Keratinocyte (primary cell): ENCODE measurements around the gene LRFN5. TPM values are rescaled to one million over a fixed set of nuclear protein-coding genes. Genes with fewer than 3 reads are reported as not detected.
"Not testable (repeated sequence)": the region's sequence is repeated elsewhere in the genome, so short reads cannot be mapped to it uniquely, and the experiment has no call there.

Experiments
- DNase-seq: peaks from one replicate; pipeline ENCODE4 v3.0.0-alpha.2; 2011; ENCODE audit warnings: low read depth, missing footprints, low spot score
- FAIRE-seq: peaks from 2 replicates; lab custom pipeline; 2011; peaks lifted over from hg19 to GRCh38; lab: Jason Lieb, UNC
- H2AFZ ChIP-seq: 2 replicates; pipeline ENCODE4 v1.6.0; 2012; ENCODE audit warnings: low read length, control low read depth, inconsistent platforms; ENCODE audit not compliant: control insufficient read depth
- H3K27ac ChIP-seq: 2 replicates; pipeline ENCODE4 v1.5.1; 2011; ENCODE audit warnings: low read length; ENCODE audit not compliant: control insufficient read depth, insufficient read depth
- H3K27me3 ChIP-seq: 3 replicates; pipeline ENCODE4 v1.6.0; 2011; ENCODE audit warnings: low read length; ENCODE audit not compliant: control insufficient read depth, insufficient read depth; ENCODE audit errors: extremely low read depth
- H3K36me3 ChIP-seq, 2 experiments: 2 replicates in 1 of 2; 3 replicates in 1 of 2; pipeline ENCODE4 v1.5.1; 2011; ENCODE audit warnings: low read length in 2 of 2, mild to moderate bottlenecking in 1 of 2; ENCODE audit not compliant: control insufficient read depth in 2 of 2, insufficient read depth in 2 of 2; ENCODE audit errors: extremely low read depth in 1 of 2
- H3K4me1 ChIP-seq: 3 replicates; pipeline ENCODE4 v1.5.1; 2011; ENCODE audit warnings: low read length; ENCODE audit not compliant: control insufficient read depth, insufficient read depth; ENCODE audit errors: extremely low read depth
- H3K4me2 ChIP-seq: 3 replicates; pipeline ENCODE4 v1.6.0; 2011; ENCODE audit warnings: low read depth, low read length; ENCODE audit not compliant: control insufficient read depth, insufficient read depth; ENCODE audit errors: extremely low read depth
- H3K4me3 ChIP-seq, 3 experiments: fragments of 200-600 bp in 1 of 3; sonication (generic) in 1 of 3; 2 replicates in 2 of 3; 3 replicates in 1 of 3; pipeline ENCODE4 v1.5.1; 2011 to 2016; ENCODE audit warnings: low read length in 3 of 3, mild to moderate bottlenecking in 3 of 3, control low read depth in 2 of 3, inconsistent platforms in 1 of 3, low read depth in 1 of 3, mixed read lengths in 1 of 3, mixed run types in 1 of 3, moderate library complexity in 1 of 3; ENCODE audit not compliant: control insufficient read depth in 2 of 3, insufficient read depth in 2 of 3; ENCODE audit errors: extremely low read depth in 1 of 3
- H3K79me2 ChIP-seq: 2 replicates; pipeline ENCODE4 v1.6.0; 2012; ENCODE audit warnings: low read length; ENCODE audit not compliant: control insufficient read depth, insufficient read depth
- H3K9ac ChIP-seq: 3 replicates; pipeline ENCODE4 v1.6.0; 2011; ENCODE audit warnings: low read length; ENCODE audit not compliant: control insufficient read depth, insufficient read depth; ENCODE audit errors: extremely low read depth
- H3K9me1 ChIP-seq: 3 replicates; pipeline ENCODE4 v1.6.0; 2011; ENCODE audit warnings: low read length; ENCODE audit not compliant: control insufficient read depth, insufficient read depth; ENCODE audit errors: extremely low read depth
- H3K9me3 ChIP-seq: 2 replicates; pipeline ENCODE4 v1.5.1; 2012; ENCODE audit warnings: low read depth, low read length; ENCODE audit not compliant: control insufficient read depth
- H4K20me1 ChIP-seq: 3 replicates; pipeline ENCODE4 v1.6.0; 2011; ENCODE audit warnings: low read length; ENCODE audit not compliant: control insufficient read depth, insufficient read depth; ENCODE audit errors: extremely low read depth
- EZH2 ChIP-seq: IDR thresholded peaks from one replicate; pipeline ENCODE4 v1.6.1; 2012; ENCODE audit warnings: inconsistent platforms, mild to moderate bottlenecking, low read length, moderate library complexity
- dilution Hi-C: fragments of 300-500 bp; cut with MboI; formaldehyde crosslinking; loops from one replicate; pipeline ENCODE4 v1.7.0; 2020; ENCODE audit warnings: low sequenced_read_pairs; ENCODE audit not compliant: extremely low pct_ligation_motif_present
- polyA plus RNA-seq, 5 experiments: library from polyadenylated mRNA; depleted of rRNA in 3 of 5; stranded (reverse) in 3 of 5; stranded (forward) in 1 of 5; unstranded in 1 of 5; fragments of >200 nt; gene quantifications; 1 replicate in 1 of 5; 2 replicates in 3 of 5; 3 replicates in 1 of 5; pipeline versions ENCODE4 v1.2.1 to v1.2.3, GENCODE V29; 2011 to 2012; ENCODE audit warnings: missing spikeins in 2 of 5, low read depth in 1 of 5, low replicate concordance in 1 of 5
- TF ChIP-seq, protein P1 (sequence below), 3 experiments: IDR thresholded peaks in 1 of 3; conservative IDR thresholded peaks in 1 of 3; optimal IDR thresholded peaks in 1 of 3; 2 replicates in 2 of 3; 3 replicates in 1 of 3; pipeline versions ENCODE3 to v1.5.1; 2011; ENCODE audit warnings: low read length in 3 of 3, mild to moderate bottlenecking in 3 of 3, moderate library complexity in 2 of 3, control low read depth in 1 of 3, inconsistent platforms in 1 of 3; ENCODE audit not compliant: insufficient read depth in 2 of 3; ENCODE audit errors: extremely low read depth in 1 of 3

Gene LRFN5
- polyA plus RNA-seq, 1 donor (not counting 4 experiments of a cell fraction or from before 2014, with no cell fraction given) = not detected

DNA sequence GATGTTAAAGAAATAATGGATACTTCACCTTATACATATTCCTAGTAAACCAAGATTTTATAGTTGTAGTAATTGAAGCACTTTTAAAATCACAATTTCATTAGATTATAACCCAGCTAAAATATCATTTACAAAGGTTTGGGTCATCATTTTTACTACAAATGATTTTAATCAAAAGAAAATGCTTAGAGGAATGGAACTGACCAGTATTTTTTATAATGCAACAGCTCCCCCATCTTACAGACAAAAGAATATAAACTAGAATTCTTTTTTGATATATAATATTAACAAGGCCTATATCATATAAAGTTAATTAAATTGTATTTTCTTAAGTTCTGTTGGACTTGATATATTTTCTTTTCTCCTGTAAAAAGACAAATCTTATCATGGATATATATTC lies 20.4 kb upstream of the LRFN5 start:
- no peak overlapping the region for H3K9ac ChIP-seq
- dilution Hi-C loops = no loop called here
- H3K9me1 ChIP-seq = no peaks in the 10 kb centered on the region
- TF ChIP-seq, protein P1, sequence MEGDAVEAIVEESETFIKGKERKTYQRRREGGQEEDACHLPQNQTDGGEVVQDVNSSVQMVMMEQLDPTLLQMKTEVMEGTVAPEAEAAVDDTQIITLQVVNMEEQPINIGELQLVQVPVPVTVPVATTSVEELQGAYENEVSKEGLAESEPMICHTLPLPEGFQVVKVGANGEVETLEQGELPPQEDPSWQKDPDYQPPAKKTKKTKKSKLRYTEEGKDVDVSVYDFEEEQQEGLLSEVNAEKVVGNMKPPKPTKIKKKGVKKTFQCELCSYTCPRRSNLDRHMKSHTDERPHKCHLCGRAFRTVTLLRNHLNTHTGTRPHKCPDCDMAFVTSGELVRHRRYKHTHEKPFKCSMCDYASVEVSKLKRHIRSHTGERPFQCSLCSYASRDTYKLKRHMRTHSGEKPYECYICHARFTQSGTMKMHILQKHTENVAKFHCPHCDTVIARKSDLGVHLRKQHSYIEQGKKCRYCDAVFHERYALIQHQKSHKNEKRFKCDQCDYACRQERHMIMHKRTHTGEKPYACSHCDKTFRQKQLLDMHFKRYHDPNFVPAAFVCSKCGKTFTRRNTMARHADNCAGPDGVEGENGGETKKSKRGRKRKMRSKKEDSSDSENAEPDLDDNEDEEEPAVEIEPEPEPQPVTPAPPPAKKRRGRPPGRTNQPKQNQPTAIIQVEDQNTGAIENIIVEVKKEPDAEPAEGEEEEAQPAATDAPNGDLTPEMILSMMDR (optimal IDR thresholded peaks at IDR 0.05 in 1 of 3, IDR thresholded peaks at IDR 0.05 in 1 of 3, conservative IDR thresholded peaks at IDR 0.05 in 1 of 3; ENCODE audit: extremely low read depth in 1 of 3, insufficient read depth in 2 of 3, low read length in 3 of 3) = no peak
- TF ChIP-seq EZH2 = no peak
- no peak for DNase-seq
- no peak overlapping the region for H2AFZ ChIP-seq
- H3K27ac ChIP-seq = no peak overlapping the region
- no peaks in the 10 kb centered on the region for H3K4me1 ChIP-seq
- H3K36me3 ChIP-seq = no peaks in the 10 kb centered on the region
- H4K20me1 ChIP-seq = no peaks in the 10 kb centered on the region
- H3K9me3 ChIP-seq = no peaks in the 10 kb centered on the region
- no peak overlapping the region for H3K4me3 ChIP-seq
- FAIRE-seq = no peak
- H3K4me2 ChIP-seq = no peak overlapping the region
- no peaks in the 10 kb centered on the region for H3K27me3 ChIP-seq
- H3K79me2 ChIP-seq = no peaks in the 10 kb centered on the region

- dilution Hi-C loops = no loop called here
- TF ChIP-seq, protein P1 (optimal IDR thresholded peaks at IDR 0.05 in 1 of 3, IDR thresholded peaks at IDR 0.05 in 1 of 3, conservative IDR thresholded peaks at IDR 0.05 in 1 of 3; ENCODE audit: extremely low read depth in 1 of 3, insufficient read depth in 2 of 3, low read length in 3 of 3) = no peak
- TF ChIP-seq EZH2 = no peak
- Histone ChIP-seq H3K4me1 (no peaks in the 10 kb centered on the region), H3K27me3 (no peaks in the 10 kb centered on the region), H2AFZ (no peak overlapping the region), H3K36me3 (no peaks in the 10 kb centered on the region), H3K9ac (no peak overlapping the region), H3K4me3 (no peak overlapping the region), H3K4me2 (no peak overlapping the region), H4K20me1 (no peaks in the 10 kb centered on the region), H3K27ac (no peak overlapping the region), H3K9me3 (no peaks in the 10 kb centered on the region), H3K9me1 (no peaks in the 10 kb centered on the region), H3K79me2 (no peaks in the 10 kb centered on the region)
- FAIRE-seq (no peak), DNase-seq (no peak)
These were observed 9.0 kb upstream of the LRFN5 start for GRCh38 chr14:41597647-41598046.

DNA sequence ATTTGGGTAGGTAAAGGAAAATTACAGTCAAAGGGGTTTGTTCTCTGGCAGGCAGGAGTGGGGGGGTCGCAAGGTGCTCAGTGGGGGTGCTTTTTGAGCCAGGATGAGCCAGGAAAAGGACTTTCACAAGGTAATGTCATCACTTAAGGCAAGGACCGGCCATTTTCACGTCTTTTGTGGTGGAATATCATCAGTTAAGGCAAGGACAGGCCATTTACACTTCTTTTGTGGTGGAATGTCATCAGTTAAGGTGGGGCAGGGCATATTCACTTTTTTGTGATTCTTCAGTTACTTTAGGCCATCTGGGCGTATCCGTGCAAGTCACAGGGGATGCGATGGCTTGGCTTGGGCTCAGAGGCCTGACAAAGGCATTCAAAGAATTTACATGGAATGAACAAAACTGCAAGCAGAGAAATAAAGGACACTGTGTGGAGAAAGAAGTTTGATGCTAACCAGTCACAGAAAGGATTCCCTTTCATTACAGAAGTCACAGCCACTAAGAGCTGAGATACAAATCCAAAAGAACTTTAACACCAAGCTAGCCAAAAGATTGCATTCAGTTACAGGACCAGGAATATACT lies 6.8 kb upstream of the LRFN5 start:
- FAIRE-seq, H3K4me2 ChIP-seq, H3K4me3 ChIP-seq, H2AFZ ChIP-seq, DNase-seq, H3K36me3 ChIP-seq, H3K9me3 ChIP-seq, H3K79me2 ChIP-seq, dilution Hi-C loops, H4K20me1 ChIP-seq, H3K9ac ChIP-seq, H3K27me3 ChIP-seq, H3K4me1 ChIP-seq, H3K9me1 ChIP-seq, H3K27ac ChIP-seq: not testable (repeated sequence)
